HG03280 (cell line): ENCODE measurements around the gene TMPRSS3.

Source experiments
- ATAC-seq: cut with Tn5 transposase; IDR thresholded peaks from one replicate; pipeline ENCODE4 v1.9.1; 2021; ENCODE audit warnings: mild to moderate bottlenecking, moderate library complexity; ENCODE audit not compliant: unreplicated experiment

Gene TMPRSS3

DNA sequence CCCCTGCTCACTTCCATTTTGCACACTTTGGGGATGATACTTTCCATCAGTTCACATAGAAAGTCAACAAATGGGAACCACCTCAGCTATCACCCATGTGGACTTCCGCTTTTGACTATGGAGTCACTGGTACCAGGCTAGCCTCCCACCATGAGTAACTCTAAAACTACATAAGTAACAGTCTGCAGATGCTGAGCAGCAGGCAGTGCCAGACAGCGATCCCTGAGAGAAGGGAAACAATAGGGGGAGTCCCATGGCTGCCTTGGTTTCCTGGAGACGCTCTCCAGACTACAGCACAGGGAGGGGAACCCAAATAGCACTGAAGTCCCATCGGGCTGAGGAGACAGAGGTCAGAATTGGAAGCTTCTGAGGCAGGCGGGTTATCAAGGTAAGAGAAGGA is 42.2 kb downstream of the TMPRSS3 start:
- no peak for ATAC-seq

DNA sequence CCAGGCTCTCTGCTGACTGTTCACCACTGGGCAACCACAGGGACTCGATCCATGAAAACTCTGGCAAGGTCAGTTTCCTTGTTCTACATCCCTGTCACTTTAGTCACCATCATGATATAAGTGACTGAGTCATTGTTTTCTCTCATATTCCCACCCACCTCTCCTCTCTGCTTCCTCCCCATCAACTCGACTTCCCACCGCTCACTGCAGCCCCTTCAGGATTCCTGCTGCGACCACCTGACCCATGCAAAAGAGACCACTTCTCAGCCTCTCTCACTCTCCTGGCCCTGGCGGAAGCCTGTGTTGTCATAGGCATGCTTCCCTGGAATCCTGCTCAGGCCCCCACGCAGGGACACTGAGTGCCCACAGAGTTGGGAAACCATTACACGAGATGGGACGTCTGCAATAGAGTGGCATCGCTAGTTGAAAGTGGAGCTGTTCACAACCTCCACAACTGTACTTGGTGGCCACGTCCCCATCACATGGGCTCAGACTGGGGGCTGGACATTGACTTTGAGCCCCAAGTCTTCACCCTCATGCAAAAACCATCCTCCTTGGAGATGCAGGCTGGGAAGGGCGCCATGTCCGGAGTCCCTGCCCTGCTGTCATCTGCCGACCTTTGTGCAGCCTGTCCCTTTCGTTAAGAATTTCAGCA is 43.3 kb downstream of the TMPRSS3 start:
- no peak for ATAC-seq

- no peak for ATAC-seq
Measured at GRCh38 chr21:42351626-42352440, 44.0 kb downstream of the TMPRSS3 start.

DNA sequence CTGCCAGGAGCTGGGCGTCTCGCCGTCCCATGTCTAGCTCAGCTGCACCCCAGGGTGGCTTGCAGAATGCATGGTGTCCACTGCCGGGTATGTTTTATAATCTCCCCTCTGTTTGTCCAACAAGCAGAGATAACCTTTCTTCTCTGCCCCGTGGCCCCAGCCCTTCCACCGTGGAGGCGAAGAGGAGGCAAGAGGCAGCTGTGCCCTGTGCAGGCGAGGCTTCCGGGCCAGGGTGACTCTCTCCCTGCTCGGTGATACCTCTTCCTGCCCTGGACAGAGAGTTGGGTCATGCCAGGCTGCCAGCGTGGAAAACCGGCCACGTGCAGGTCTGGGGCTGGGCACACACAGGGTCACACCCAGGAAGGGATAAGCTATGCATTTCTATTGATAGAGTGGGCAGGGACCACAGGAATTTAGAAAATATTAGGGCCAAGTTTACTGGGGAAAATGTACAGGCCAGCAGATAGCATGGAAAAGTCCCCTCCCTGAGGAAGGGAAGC is 44.9 kb downstream of the TMPRSS3 start, which contains the start of gene TFF2:
TFF2 (minus strand) TSS at position 68 of the 500 bp plus-strand sequence; CDS start at position 31, 37 bp downstream.
- ATAC-seq: no peak

DNA sequence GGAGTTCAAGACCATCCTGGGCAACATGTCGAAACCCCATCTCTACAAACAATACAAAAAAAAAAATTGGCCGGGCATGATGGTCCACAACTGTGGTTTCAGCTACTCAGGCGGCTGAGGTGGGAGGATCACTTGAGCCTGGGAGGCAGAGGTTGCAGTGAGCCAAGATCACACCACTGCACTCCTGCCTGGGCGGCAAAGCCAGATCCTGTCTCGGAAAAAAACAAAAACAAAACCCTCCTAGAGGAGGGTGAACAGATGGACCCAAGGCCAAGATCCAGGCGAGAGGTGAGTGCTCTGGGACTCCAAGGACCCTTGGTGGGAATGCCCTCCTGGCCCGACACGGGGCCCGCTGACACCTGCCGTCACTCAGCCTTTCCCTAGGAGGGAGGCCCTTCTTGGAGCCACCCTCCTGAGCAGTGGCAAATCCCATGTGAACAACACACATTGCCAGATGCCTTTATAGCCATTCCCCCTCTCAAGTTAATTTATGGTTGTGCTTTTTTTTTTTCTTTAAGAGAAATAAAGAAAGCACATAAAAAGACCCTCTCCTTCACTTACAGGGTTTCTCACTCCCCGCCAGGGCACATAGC is 45.4 kb downstream of the TMPRSS3 start:
- ATAC-seq: no peak

DNA sequence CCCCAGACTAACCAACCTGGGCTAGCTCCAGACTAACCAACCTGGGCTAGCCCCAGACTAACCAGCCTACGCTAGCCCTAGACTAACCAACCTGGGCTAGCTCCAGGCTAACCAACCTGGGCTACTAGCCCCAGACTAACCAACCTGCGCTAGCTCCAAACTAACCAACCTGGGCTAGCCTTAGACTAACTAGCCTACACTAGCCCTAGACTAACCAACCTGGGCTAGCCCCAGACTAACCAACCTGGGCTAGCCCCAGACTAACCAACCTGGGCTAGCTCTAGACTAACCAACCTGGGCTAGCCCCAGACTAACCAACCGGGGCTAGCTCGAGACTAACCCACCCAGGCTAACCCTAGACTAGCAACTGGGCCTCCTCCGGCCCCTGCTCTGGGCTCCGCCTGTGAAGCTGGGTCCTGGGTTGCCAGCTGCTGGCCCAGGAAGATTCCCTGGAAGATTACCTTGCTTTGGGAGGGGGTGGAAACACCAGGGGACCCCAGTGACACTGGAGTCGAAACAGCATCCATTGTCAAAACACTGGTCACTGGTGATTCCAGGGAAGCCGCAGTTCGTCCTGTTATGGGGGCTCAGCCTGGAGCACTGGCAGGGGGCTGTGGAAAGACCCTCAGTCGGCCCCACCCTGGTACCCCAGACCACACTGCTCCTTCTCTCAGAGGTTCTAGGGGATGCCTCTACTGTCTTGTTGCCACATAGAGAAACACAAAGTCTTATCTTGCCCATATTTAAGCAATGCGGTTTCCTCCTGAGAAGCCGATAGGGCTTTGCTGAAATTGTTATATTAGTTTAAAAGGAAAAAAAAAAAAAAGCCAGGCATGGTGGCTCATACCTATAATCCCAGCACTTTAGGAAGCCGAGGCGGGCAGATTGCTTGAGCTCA is 46.2 kb downstream of the TMPRSS3 start:
- no peak for ATAC-seq

DNA sequence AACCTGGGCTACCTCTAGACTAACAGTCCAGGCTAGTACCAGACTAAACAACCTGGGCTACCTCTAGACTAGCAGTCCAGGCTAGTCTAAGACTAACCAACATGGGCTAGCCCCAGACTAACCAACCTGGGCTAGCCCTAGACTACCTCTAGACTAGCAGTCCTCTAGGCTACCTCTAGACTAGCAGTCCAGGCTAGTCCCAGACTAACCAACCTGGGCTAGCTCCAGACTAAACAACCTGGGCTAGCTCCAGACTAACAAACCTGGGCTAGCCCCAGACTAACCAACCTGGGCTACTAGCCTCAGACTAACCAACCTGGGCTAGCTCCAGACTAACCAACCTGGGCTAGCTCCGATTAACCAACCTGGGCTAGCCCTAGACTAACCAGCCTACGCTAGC is 47.1 kb downstream of the TMPRSS3 start:
- no peak for ATAC-seq

DNA sequence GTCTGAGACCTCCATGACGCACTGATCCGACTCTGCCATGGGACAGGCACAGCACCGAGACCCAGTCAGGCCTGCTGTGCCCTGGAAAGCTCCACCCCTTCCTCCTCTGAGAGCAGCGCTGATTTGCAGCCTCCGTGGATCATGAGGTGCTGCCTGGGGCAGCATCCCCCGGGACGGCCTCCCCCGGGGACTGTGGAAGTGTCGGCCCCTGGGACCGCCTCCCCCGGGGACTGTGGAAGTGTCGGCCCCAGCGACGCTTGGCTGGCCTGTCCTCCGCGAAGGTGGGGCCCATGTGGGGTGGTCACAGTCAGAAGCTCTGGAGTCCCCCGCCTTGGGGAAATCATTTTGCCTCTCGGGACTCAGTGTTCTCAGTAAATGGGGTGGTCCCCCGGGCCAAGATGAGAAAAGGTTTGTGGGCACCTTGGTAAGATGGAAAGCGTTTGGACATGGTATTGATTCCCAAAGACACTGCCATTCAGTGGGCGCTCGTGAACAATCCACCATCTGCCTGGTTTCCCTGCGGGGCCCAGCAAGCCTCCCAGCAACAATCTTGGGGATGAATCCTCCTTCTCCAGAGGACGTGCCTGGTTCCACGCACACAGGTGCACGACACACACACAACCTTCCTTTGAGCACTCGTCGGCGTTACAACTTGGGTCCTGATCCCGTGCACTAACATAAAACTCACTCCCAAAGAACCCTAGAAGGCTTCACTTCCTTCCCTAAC is 48.1 kb downstream of the TMPRSS3 start:
- ATAC-seq: no peak

GRCh38 chr21:42346866-42347600 is 48.8 kb downstream of the TMPRSS3 start:
- no peak for ATAC-seq

DNA sequence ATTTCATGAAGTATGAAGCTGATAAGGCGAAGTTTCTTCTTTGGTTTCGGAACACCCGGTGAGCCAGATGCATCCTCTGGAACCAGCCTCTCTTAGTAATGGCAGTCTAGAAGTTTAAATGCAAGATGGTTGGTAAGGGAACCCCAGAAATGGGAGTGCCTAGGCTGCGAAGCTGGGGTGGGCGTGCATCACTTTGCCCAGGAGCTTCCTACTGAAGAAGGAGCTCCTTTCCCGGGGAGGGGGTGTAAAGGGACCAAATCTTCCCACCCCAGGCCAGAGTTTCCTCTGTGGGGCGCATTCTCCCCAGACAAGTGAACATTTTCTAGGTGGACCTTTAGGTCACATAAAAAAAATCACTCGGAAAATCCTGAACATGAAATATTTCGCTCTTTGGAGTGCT is 49.4 kb downstream of the TMPRSS3 start:
- ATAC-seq: no peak

GRCh38 chr21:42344631-42345030 is 51.2 kb downstream of the TMPRSS3 start:
- no peak for ATAC-seq

GRCh38 chr21:42343963-42344510 is 51.8 kb downstream of the TMPRSS3 start:
- ATAC-seq: no peak

DNA sequence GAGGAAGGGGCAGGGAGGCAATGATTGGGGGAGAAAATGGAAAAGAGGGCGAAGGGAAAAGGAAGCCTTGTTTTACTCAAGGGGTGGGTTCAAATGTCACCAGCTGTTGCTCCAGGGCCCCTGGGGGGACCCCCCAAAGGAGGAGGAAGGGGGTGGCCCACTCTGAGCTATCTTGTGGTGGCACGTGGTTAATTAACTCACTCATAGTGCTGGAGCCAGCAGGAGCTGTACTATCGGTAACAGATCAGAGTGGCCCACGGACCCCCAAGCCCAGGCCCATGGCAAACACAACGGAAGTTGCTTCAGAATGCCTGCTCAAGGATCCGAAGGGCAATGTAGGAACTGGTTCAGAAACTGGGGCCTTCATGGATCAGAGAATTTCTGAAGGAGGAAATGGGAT is 52.3 kb downstream of the TMPRSS3 start:
- no peak for ATAC-seq

DNA sequence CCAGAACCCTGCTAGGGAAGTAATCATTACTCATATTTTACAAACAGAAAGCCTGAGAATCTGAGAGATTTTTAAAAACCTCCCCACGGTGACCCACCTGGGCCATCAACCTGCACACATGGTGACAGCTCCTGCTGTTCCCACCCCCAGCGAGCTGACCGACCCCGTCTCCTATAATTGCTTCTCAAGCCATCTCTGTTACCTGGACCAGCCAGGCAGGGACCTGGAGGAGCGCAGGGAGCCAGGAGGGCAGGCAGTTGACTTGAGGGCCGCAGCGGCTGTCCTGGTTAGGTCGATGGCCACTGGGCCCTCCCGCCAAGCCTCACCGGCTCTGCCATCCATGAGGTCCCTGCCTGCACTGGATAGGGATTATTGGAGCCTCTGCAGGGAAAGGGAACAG is 52.8 kb downstream of the TMPRSS3 start:
- ATAC-seq: no peak

DNA sequence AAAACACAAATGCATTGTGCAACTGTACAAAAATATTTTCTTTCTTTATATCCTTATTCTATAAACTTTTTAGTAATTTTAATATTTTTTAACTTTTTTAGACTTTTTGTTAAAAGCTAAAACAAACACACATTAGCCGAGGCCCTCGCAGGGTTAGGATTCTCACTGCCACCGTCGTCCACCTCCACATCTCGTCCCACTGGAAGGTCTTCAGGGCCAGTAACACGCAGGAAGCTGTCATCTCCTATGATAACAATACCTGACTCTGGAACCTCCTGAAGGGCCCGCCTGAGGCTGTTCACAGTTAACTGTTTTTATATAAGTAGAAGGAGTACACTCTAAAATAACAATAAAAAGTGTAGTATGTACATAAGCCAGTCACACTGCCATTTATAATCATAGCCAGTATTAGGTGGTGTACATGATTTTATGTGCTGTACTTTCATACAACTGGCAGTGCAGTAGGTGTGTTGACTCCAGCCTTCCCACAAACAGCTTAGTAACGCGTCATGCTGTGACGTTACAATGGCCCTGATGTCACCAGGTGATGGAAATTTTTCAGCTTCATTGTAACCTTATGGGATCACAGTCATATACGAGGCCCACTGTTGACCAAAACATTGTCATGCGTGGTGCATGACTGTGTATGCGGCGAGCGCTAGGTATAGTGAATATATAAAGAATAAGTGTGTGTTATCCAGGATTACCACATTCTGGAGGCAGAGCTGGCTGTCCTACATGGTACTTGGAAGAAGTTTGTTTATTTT is 53.9 kb downstream of the TMPRSS3 start:
- ATAC-seq: no peak

DNA sequence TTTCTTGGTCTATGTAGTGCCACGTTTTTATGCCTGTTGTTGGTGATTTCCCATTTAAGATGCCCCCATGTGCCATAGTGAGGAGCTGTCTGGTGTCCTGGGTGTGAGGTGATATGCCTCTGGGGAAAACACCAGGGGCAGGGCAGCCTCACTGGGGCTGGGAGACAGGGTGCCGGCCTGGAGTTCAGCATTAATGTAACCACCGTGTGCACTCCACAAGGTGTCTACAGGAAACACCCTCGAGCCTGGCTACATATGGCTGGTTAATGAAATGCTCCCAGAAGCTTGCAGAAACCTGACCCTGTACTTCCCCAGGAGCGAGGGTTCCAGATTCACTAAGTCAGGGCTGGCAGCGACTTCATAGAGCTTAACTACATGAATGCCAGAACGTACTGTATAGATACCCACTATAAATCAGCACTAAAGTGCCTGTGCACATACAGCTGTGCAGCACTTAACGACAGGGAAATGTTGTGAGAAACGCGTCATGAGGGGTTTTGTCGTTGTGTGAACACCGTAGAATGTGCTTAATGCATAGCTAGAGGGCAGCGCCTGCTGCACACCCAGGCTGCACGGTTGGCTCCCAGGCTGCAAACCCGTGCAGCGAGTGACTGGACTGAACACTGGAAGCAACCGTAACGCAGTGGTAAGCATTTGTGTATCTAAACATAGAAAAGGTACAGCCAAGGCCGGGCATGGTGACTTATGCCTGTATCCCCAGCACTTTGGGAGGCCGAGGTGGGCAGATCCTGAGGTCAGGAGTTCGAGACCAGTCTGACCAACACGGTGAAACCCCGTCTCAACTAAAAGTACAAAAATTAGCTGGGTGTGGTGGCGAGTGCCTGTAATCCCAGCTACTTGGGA is 55.4 kb downstream of the TMPRSS3 start:
- ATAC-seq: no peak
